ENCODE data around the gene HOXB3. TPM values are rescaled to one million over a fixed set of nuclear protein-coding genes. Genes with fewer than 3 reads are reported as not detected.

Gene HOXB3
- total and polyA plus RNA-seq, 8 donors: 10.4 to 114 (median 89.4) TPM

DNA sequence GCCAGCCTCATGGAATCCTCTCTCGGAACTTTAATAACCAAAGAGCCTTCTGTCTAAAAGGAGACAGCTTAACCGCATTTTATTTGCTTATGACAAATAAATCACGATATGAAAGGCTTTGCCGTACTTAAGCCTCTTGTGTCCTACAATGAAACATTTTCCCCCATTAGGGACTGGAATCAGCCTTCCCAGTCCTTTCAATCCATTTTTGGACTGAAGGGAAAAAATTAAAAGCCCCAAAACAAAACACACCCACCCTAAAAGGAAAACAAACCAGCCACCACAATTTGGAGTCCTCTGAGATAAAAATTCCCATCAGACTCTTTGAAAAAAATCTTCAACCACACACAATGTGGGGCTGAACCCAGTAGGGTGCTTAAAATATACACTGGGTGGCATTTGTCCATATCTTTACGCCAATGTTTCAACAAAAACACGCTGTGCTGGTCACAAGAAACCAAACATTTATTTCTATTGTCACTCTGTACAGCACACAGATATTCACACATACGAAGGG is 14.9 kb downstream of the HOXB3 start:
- Histone ChIP-seq H3K36me3 (no peaks in the 10 kb centered on the region), H3K4me1 (peaks cover 3 to 31% of the 10 kb centered on the region in 2 donors), H3K4me3 (no peak overlapping the region), H3K9me3 (no peaks in the 10 kb centered on the region), H3K27me3 (peaks cover 47 to 100% of the 10 kb centered on the region in 2 donors), H3K27ac (peak overlapping the region; percentile 72 to 95)
- intact Hi-C loops (cut with DNase I): no loop called here
- no peak for ATAC-seq
- TF ChIP-seq, protein P1, sequence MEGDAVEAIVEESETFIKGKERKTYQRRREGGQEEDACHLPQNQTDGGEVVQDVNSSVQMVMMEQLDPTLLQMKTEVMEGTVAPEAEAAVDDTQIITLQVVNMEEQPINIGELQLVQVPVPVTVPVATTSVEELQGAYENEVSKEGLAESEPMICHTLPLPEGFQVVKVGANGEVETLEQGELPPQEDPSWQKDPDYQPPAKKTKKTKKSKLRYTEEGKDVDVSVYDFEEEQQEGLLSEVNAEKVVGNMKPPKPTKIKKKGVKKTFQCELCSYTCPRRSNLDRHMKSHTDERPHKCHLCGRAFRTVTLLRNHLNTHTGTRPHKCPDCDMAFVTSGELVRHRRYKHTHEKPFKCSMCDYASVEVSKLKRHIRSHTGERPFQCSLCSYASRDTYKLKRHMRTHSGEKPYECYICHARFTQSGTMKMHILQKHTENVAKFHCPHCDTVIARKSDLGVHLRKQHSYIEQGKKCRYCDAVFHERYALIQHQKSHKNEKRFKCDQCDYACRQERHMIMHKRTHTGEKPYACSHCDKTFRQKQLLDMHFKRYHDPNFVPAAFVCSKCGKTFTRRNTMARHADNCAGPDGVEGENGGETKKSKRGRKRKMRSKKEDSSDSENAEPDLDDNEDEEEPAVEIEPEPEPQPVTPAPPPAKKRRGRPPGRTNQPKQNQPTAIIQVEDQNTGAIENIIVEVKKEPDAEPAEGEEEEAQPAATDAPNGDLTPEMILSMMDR (IDR thresholded peaks at IDR 0.05): no peak
- no peak for DNase-seq

DNA sequence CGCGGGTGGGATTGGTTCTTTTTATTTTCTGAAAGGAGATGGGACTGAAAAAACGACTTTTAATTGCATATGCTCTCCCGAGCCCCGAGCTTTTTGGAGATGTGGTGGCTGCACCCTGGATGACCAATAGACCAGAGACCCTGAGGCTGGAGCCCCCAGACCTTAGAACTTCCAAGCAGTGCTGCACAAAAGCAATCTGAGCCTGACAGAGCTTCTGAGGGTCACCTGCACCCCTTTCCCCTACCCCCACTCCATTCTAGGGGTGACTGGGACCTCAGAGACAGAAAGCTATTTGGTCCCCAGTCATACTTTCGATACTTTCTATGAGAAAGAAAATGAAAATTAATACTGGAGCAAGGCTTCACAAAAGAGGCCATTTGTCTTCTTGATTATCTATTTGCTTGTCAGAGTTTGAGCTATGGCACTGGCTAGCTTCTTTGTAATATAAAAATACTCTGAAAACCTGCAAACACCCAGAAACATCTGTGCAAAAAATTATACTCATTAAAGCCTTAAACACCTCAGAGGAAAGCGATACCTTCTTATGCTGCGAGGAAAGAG is 15.5 kb downstream of the HOXB3 start:
- Histone ChIP-seq H3K4me1 (peaks cover 3 to 31% of the 10 kb centered on the region in 2 donors), H3K27me3 (peaks cover 44 to 100% of the 10 kb centered on the region in 2 donors), H3K27ac (peak overlapping the region; percentile 72 to 95), H3K4me3 (no peak overlapping the region), H3K36me3 (no peaks in the 10 kb centered on the region), H3K9me3 (no peaks in the 10 kb centered on the region)
- intact Hi-C loops (cut with DNase I): no loop called here
- TF ChIP-seq, protein P1 (IDR thresholded peaks at IDR 0.05): no peak
- ATAC-seq (no peak), DNase-seq (no peak)

DNA sequence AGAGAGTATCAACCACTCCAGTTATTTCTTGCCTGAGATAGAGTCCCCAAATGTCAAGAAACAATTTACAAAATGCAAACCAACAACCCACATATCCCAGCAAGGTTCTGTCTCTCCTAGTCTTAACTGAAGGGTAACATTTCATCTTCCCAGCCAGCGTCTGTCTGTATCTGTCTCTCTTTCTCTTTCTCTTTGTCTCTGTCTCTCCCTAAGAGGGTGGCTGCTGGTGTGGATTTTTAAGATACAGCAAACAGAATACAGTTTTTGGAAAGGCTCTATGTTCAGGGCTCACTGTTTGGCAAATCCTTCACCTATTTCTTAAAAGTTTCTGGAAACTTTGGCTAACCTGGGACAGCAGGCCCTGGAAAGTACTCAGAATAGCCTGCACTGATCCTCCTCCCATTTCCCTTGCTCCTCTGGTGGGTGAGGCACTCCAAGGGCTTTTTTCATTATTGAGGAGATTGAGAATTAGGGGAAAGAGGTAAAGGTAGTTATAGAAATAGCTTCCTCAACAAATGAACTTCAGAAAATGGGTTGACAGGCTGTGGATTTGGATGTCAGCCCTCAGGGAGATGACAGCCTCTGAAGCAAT is 18.1 kb downstream of the HOXB3 start:
- Histone ChIP-seq H3K4me3 (no peak overlapping the region), H3K27me3 (peaks cover 49 to 100% of the 10 kb centered on the region in 2 donors), H3K27ac (peak overlapping the region; percentile 31 to 95), H3K4me1 (peaks cover 3 to 30% of the 10 kb centered on the region in 2 donors), H3K9me3 (no peaks in the 10 kb centered on the region), H3K36me3 (no peaks in the 10 kb centered on the region)
- TF ChIP-seq, protein P1 (IDR thresholded peaks at IDR 0.05): no peak
- no peak for DNase-seq
- intact Hi-C loops (cut with DNase I): no loop called here
- ATAC-seq: no peak

DNA sequence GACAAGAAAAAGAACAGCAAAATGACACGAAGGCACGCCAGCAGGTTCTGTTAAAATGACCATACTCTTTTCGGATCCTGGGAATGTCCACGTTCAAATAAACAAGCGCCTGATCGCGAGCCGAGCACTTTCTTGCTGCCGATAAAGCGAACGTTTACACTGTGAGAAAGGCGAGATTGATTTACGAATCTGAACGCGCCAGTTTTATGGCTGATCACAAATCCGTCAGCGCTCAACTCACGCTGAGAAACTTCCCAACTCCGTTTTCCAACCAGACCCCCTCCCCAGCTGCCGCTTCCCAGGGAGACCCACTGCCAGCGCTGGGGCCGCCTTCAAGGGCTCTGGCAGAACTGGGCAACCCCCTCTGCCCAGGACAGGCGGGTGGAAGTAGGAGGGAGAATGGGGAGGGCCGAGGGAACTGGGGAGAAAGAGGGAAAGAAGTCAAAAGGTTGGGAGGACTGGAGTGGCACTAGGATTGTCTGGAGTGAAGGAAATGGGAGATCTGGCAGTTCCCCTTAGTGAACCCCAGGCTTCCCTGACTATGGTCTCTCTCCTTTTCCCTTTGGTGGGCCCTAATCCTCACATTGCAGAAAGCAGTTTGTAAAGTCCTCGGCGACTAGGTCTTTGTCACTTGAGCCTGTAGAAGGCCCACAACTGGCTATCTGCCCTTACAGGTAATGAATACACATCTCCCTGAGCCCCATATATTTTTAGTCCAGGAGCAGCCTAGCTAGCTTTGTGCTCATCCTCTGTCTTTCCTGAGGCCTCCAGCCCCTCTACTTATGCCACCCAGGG is 18.8 kb downstream of the HOXB3 start:
- intact Hi-C loops (cut with DNase I): no loop called here
- DNase-seq: no peak
- no peak overlapping the region for H3K4me3 ChIP-seq
- no peaks in the 10 kb centered on the region for H3K9me3 ChIP-seq
- no peak for ATAC-seq
- TF ChIP-seq, protein P1 (IDR thresholded peaks at IDR 0.05): no peak
- H3K27ac ChIP-seq: peak overlapping the region; percentile 31 to 95
- H3K4me1 ChIP-seq: peaks cover 3 to 23% of the 10 kb centered on the region in 2 donors
- peaks cover 49 to 100% of the 10 kb centered on the region in 2 donors for H3K27me3 ChIP-seq
- H3K36me3 ChIP-seq: no peaks in the 10 kb centered on the region
